Omental fat pad (tissue), 4 donors: ENCODE data around the gene GIGYF2. TPM values are rescaled to one million over a fixed set of nuclear protein-coding genes. Genes with fewer than 3 reads are reported as not detected.

Experiments
- ATAC-seq: fragments of 150-250 bp; one replicate; pipeline ENCODE4 v1.9.1; 2016; ENCODE audit warnings: mild to moderate bottlenecking, moderate library complexity; ENCODE audit not compliant: low FRiP score
- DNase-seq: peaks from one replicate; pipeline ENCODE4 v3.0.0-alpha.2; 2019; ENCODE audit warnings: low spot score
- total RNA-seq, 4 donors: library from RNA; depleted of rRNA; stranded (reverse); fragments of >200 nt; gene quantifications; one replicate each; pipeline ENCODE4 v1.1.0, GENCODE V29; 2016
- TF ChIP-seq, protein P1 (sequence below), 3 donors: fragments of 450-650 bp; IDR thresholded peaks; one replicate each; pipeline ENCODE4 v1.5.1; 2016 to 2017; ENCODE audit warnings: antibody characterized with exemption in 3 of 3, mild to moderate bottlenecking in 3 of 3, moderate library complexity in 2 of 3

Gene GIGYF2
- total RNA-seq, 4 donors from 2014 or later = 63.9 to 80.2 (median 72.2) TPM

GRCh38 chr2:232723027-232723426, 25.9 kb downstream of the GIGYF2 start:
- DNase-seq (no peak), ATAC-seq (no peak)
- TF ChIP-seq, protein P1, sequence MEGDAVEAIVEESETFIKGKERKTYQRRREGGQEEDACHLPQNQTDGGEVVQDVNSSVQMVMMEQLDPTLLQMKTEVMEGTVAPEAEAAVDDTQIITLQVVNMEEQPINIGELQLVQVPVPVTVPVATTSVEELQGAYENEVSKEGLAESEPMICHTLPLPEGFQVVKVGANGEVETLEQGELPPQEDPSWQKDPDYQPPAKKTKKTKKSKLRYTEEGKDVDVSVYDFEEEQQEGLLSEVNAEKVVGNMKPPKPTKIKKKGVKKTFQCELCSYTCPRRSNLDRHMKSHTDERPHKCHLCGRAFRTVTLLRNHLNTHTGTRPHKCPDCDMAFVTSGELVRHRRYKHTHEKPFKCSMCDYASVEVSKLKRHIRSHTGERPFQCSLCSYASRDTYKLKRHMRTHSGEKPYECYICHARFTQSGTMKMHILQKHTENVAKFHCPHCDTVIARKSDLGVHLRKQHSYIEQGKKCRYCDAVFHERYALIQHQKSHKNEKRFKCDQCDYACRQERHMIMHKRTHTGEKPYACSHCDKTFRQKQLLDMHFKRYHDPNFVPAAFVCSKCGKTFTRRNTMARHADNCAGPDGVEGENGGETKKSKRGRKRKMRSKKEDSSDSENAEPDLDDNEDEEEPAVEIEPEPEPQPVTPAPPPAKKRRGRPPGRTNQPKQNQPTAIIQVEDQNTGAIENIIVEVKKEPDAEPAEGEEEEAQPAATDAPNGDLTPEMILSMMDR (IDR thresholded peaks at IDR 0.05) = no peak

GRCh38 chr2:232728785-232729184, 31.7 kb downstream of the GIGYF2 start:
- DNase-seq (no peak), ATAC-seq (no peak)
- TF ChIP-seq, protein P1 (IDR thresholded peaks at IDR 0.05) = no peak

DNA sequence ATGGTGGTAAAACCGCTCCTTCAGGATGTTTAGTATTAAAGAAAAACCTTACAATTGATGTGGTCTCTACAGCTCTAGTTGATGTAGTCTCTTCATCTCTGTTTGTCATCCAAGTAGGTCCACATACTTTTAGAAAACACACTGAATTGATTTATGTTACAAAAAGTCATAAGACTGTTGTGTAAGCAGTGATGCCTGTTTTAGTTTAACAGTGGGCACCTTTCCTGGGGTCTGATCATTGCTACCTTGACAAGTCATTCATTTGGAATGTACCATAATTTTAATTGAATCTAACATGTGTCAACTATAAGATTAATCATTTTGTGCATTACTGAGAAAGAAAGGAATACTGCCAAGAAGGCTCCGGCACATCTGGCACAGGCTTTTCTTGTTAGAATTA, 34.3 kb downstream of the GIGYF2 start:
- TF ChIP-seq, protein P1 (IDR thresholded peaks at IDR 0.05) = no peak
- peak; percentile 61 for ATAC-seq
- DNase-seq = no peak

GRCh38 chr2:232741294-232741693, 44.2 kb downstream of the GIGYF2 start:
- DNase-seq (no peak), ATAC-seq (no peak)
- TF ChIP-seq, protein P1 (IDR thresholded peaks at IDR 0.05) = no peak

- DNase-seq = no peak
- TF ChIP-seq, protein P1 (IDR thresholded peaks at IDR 0.05) = no peak
Measured at GRCh38 chr2:232741972-232742371, 44.8 kb downstream of the GIGYF2 start.

DNA sequence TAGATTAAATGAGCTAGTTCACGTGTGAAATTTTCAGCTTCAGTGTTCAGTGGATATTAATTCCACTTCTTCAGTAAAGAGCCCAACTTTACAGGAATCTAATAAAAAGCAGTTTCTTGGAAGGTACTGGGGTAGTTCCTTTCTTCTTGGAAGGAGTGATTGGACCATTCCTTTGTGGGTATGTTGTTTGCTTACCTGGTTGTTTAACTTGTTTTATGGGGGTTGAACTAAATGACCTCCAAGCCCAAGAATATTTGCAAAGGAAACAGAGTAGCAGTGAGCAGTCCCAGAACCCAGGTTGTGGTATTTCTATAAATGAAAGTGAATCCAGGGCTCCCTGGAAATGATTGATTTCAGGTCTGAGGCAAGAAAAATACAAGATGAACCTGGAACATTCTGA, 47.8 kb downstream of the GIGYF2 start:
- TF ChIP-seq, protein P1 (IDR thresholded peaks at IDR 0.05) = no peak
- no peak for DNase-seq
- no peak for ATAC-seq

More at GRCh38 chr2:232741972-232742371, 44.8 kb downstream of the GIGYF2 start:
- ATAC-seq = no peak

GRCh38 chr2:232748038-232748437, 50.9 kb downstream of the GIGYF2 start:
- TF ChIP-seq, protein P1 (IDR thresholded peaks at IDR 0.05) = no peak
- ATAC-seq = no peak
- DNase-seq = no peak
